Cardiac muscle cell (in vitro differentiated cells and primary cell): ENCODE measurements around the gene ADAMTSL3. TPM values are rescaled to one million over a fixed set of nuclear protein-coding genes. Genes with fewer than 3 reads are reported as not detected.

Experiments
- DNase-seq, 2 donors: peaks; one replicate each; pipeline versions ENCODE4 v3.0.0 to v3.0.0-alpha.2; 2010 to 2017; ENCODE audit warnings: low read depth in 1 of 2, low spot score in 1 of 2
- H3K27ac ChIP-seq: fragments of 200-600 bp; sonication (generic); 2 replicates; pipeline ENCODE4 v1.5.1; 2016
- H3K27me3 ChIP-seq: fragments of 200-600 bp; sonication (generic); 2 replicates; pipeline ENCODE4 v1.6.0; 2016; ENCODE audit warnings: control low read depth
- H3K36me3 ChIP-seq: fragments of 200-600 bp; sonication (generic); 2 replicates; pipeline ENCODE4 v1.5.1; 2016; ENCODE audit warnings: control low read depth
- H3K4me1 ChIP-seq: fragments of 200-600 bp; sonication (generic); 2 replicates; pipeline ENCODE4 v1.8.1; 2017; ENCODE audit warnings: low read depth, mild to moderate bottlenecking, mixed run types
- H3K4me3 ChIP-seq: fragments of 200-600 bp; sonication (generic); 2 replicates; pipeline ENCODE4 v1.5.1; 2016; ENCODE audit warnings: mild to moderate bottlenecking
- H3K9me3 ChIP-seq: fragments of 200-600 bp; sonication (generic); 2 replicates; pipeline ENCODE4 v1.5.1; 2017; ENCODE audit warnings: low read depth, mild to moderate bottlenecking, control low read depth
- CTCF ChIP-seq: IDR thresholded peaks from 2 replicates; pipeline ENCODE4 v1.5.1; 2012; ENCODE audit warnings: low read depth, mild to moderate bottlenecking, low read length
- polyA plus RNA-seq: library from polyadenylated mRNA; unstranded; fragments of >200 nt; fragmentation: Nextera tagmentation; extraction: Ambion mirVana; gene quantifications from 2 replicates; pipeline ENCODE4 v1.2.1, GENCODE V29; 2016
- total RNA-seq: library from RNA; depleted of rRNA; stranded (reverse); fragments of >200 nt; gene quantifications from 2 replicates; pipeline ENCODE4 v1.2.3, GENCODE V29; 2016

The ADAMTSL3 gene
- total and polyA plus RNA-seq, 2 experiments from 2014 or later = 0.83 to 2.0 TPM

GRCh38 chr15:83984601-83985000 lies 330.7 kb downstream of the ADAMTSL3 start:
- no peaks in the 10 kb centered on the region for H3K9me3 ChIP-seq
- H3K4me3 ChIP-seq = no peak overlapping the region
- no peak overlapping the region for H3K27ac ChIP-seq
- no peaks in the 10 kb centered on the region for H3K36me3 ChIP-seq
- H3K4me1 ChIP-seq = no peaks in the 10 kb centered on the region
- H3K27me3 ChIP-seq = no peaks in the 10 kb centered on the region
- DNase-seq = no peak
- TF ChIP-seq CTCF = no peak

- H3K9me3 ChIP-seq = no peaks in the 10 kb centered on the region
- H3K4me3 ChIP-seq = no peak overlapping the region
- no peaks in the 10 kb centered on the region for H3K27me3 ChIP-seq
- no peak for DNase-seq
- no peaks in the 10 kb centered on the region for H3K4me1 ChIP-seq
- H3K27ac ChIP-seq = no peak overlapping the region
- no peaks in the 10 kb centered on the region for H3K36me3 ChIP-seq
- TF ChIP-seq CTCF = no peak
These were observed 337.2 kb downstream of the ADAMTSL3 start for GRCh38 chr15:83991163-83991562.

GRCh38 chr15:83992324-83993031 lies 338.6 kb downstream of the ADAMTSL3 start:
- Histone ChIP-seq H3K27me3 (no peaks in the 10 kb centered on the region), H3K27ac (no peak overlapping the region), H3K36me3 (no peaks in the 10 kb centered on the region), H3K9me3 (no peaks in the 10 kb centered on the region), H3K4me1 (no peaks in the 10 kb centered on the region), H3K4me3 (no peak overlapping the region)
- TF ChIP-seq CTCF = no peak
- DNase-seq = no peak

GRCh38 chr15:83993591-83993990 lies 339.7 kb downstream of the ADAMTSL3 start:
- no peaks in the 10 kb centered on the region for H3K9me3 ChIP-seq
- no peaks in the 10 kb centered on the region for H3K4me1 ChIP-seq
- TF ChIP-seq CTCF = peak; percentile 15
- DNase-seq = peak in 1 of 2 donors; percentile 3
- H3K4me3 ChIP-seq = no peak overlapping the region
- H3K27ac ChIP-seq = no peak overlapping the region
- H3K36me3 ChIP-seq = no peaks in the 10 kb centered on the region
- no peaks in the 10 kb centered on the region for H3K27me3 ChIP-seq

GRCh38 chr15:83998486-83998885 lies 344.6 kb downstream of the ADAMTSL3 start:
- no peak overlapping the region for H3K27ac ChIP-seq

More at GRCh38 chr15:83998486-83998885, 344.6 kb downstream of the ADAMTSL3 start:
- no peaks in the 10 kb centered on the region for H3K27me3 ChIP-seq
- no peaks in the 10 kb centered on the region for H3K4me1 ChIP-seq
- no peak for TF ChIP-seq CTCF
- DNase-seq = no peak
- H3K4me3 ChIP-seq = no peak overlapping the region
- no peaks in the 10 kb centered on the region for H3K36me3 ChIP-seq
- H3K9me3 ChIP-seq = no peaks in the 10 kb centered on the region
